Activated CD4-positive, alpha-beta T cell treated with anti-CD3 and anti-CD28 coated beads, Interleukin-2, amount 10 ng/mL, durations not matched to agents 7 days and 5 days (primary cell): ENCODE data around the gene PSAT1. TPM values are rescaled to one million over a fixed set of nuclear protein-coding genes. Genes with fewer than 3 reads are reported as not detected.

Experiments used
- CTCF ChIA-PET: fragments of 350-600 bp; sonication (Branson Sonifier 250); formaldehyde crosslinking; loops from one replicate; lab custom pipeline; 2021; ENCODE audit warnings: antibody characterized with exemption; lab: Charles Lee
- POLR2A ChIA-PET: fragments of 350-600 bp; sonication (Branson Sonifier 250); formaldehyde crosslinking; loops from one replicate; lab custom pipeline; 2021; ENCODE audit warnings: antibody characterized with exemption; lab: Charles Lee
- DNase-seq: peaks from one replicate; pipeline ENCODE4 v3.0.0-alpha.2; 2020
- H3K27ac Mint-ChIP-seq: one replicate; pipeline ENCODE4 v1.8.0; 2021; ENCODE audit warnings: mild to moderate bottlenecking, moderate library complexity, mixed read lengths
- H3K27me3 Mint-ChIP-seq: one replicate; pipeline ENCODE4 v1.8.0; 2021; ENCODE audit warnings: mixed read lengths
- H3K36me3 Mint-ChIP-seq: one replicate; pipeline ENCODE4 v1.8.0; 2021; ENCODE audit warnings: low read depth, mixed read lengths
- H3K4me1 Mint-ChIP-seq: one replicate; pipeline ENCODE4 v1.8.0; 2021; ENCODE audit warnings: mixed read lengths
- H3K4me3 Mint-ChIP-seq: one replicate; pipeline ENCODE4 v1.8.0; 2021; ENCODE audit warnings: mild to moderate bottlenecking, moderate library complexity, mixed read lengths
- H3K9me3 Mint-ChIP-seq: one replicate; pipeline ENCODE4 v1.8.0; 2021; ENCODE audit warnings: mixed read lengths
- total RNA-seq, 2 experiments: library from RNA; stranded (reverse); gene quantifications; one replicate each; pipeline ENCODE4 v1.2.3, GENCODE V29; 2021

PSAT1 gene
- 10 to 100 TPM; 68.6 to 71.3 TPM for total RNA-seq

GRCh38 chr9:78296893-78297671 is at the start of gene PSAT1:
PSAT1 (plus strand) TSS chr9:78297125; CDS start chr9:78297211, 86 bp downstream.
- POLR2A ChIA-PET: interaction anchor here (0.5 to 1.5 kb wide), 5 partner anchors 8 to 1243 kb away, joined by 3 to 6 read pairs (median 3); partner anchors contain the start of gene CEP78

GRCh38 chr9:78248635-78249034 is 48.3 kb upstream of the PSAT1 start:
- ChIA-PET POLR2A (no interaction called here), CTCF (interaction anchor here (0.5 kb wide), 1 partner anchor 43 kb away, joined by 5 read pairs; no protein-coding TSS in a partner anchor)
- Mint-ChIP-seq H3K4me1 (peaks cover 8% of the 10 kb centered on the region), H3K27me3 (no peaks in the 10 kb centered on the region), H3K27ac (no peak overlapping the region), H3K36me3 (peaks cover 45% of the 10 kb centered on the region), H3K4me3 (no peak overlapping the region), H3K9me3 (no peaks in the 10 kb centered on the region)
- DNase-seq: no peak

More at GRCh38 chr9:78296893-78297671, at the start of gene PSAT1:
- Mint-ChIP-seq H3K9me3 (no peaks in the 10 kb centered on the region), H3K27me3 (no peaks in the 10 kb centered on the region), H3K27ac (peak within 1 kb of the TSS; percentile 96), H3K4me1 (peaks cover 54% of the 10 kb centered on the region), H3K36me3 (peaks cover 20% of the 10 kb centered on the region), H3K4me3 (peak within 1 kb of the TSS; percentile 91)
- DNase-seq: peak; percentile 94
- CTCF ChIA-PET: interaction anchor here (1.3 to 1.5 kb wide), 4 partner anchors 9 to 72 kb away, joined by 3 to 8 read pairs (median 4); no protein-coding TSS in a partner anchor

GRCh38 chr9:78249542-78249941 is 47.4 kb upstream of the PSAT1 start:
- Mint-ChIP-seq H3K36me3 (peaks cover 48% of the 10 kb centered on the region), H3K27ac (no peak overlapping the region), H3K4me3 (no peak overlapping the region), H3K27me3 (no peaks in the 10 kb centered on the region), H3K9me3 (no peaks in the 10 kb centered on the region), H3K4me1 (peaks cover 8% of the 10 kb centered on the region)
- ChIA-PET POLR2A (no interaction called here), CTCF (no interaction called here)
- DNase-seq: no peak

- Mint-ChIP-seq H3K27ac (no peak overlapping the region), H3K9me3 (no peaks in the 10 kb centered on the region), H3K36me3 (peaks cover 41% of the 10 kb centered on the region), H3K4me3 (no peak overlapping the region), H3K4me1 (peaks cover 7% of the 10 kb centered on the region), H3K27me3 (no peaks in the 10 kb centered on the region)
- CTCF ChIA-PET: no interaction called here
- no peak for DNase-seq
- POLR2A ChIA-PET: no interaction called here
Observed at GRCh38 chr9:78252616-78253015, 44.3 kb upstream of the PSAT1 start.

GRCh38 chr9:78253285-78253684 is 43.6 kb upstream of the PSAT1 start:
- no peak for DNase-seq
- CTCF ChIA-PET: no interaction called here
- H3K4me1 Mint-ChIP-seq: peaks cover 7% of the 10 kb centered on the region
- no peaks in the 10 kb centered on the region for H3K27me3 Mint-ChIP-seq
- no peaks in the 10 kb centered on the region for H3K9me3 Mint-ChIP-seq
- no peak overlapping the region for H3K27ac Mint-ChIP-seq
- peaks cover 37% of the 10 kb centered on the region for H3K36me3 Mint-ChIP-seq
- H3K4me3 Mint-ChIP-seq: no peak overlapping the region
- POLR2A ChIA-PET: no interaction called here

GRCh38 chr9:78261403-78262001 is 35.4 kb upstream of the PSAT1 start:
- no peaks in the 10 kb centered on the region for H3K9me3 Mint-ChIP-seq
- CTCF ChIA-PET: interaction anchor here (1.1 kb wide), 1 partner anchor 10 kb away, joined by 3 read pairs; no protein-coding TSS in a partner anchor

GRCh38 chr9:78262655-78263054 is 34.3 kb upstream of the PSAT1 start:
- Mint-ChIP-seq H3K4me1 (no peaks in the 10 kb centered on the region), H3K27me3 (no peaks in the 10 kb centered on the region), H3K4me3 (no peak overlapping the region), H3K36me3 (peaks cover 28% of the 10 kb centered on the region), H3K9me3 (no peaks in the 10 kb centered on the region), H3K27ac (no peak overlapping the region)
- POLR2A ChIA-PET: no interaction called here
- CTCF ChIA-PET: no interaction called here
- DNase-seq: no peak

More at GRCh38 chr9:78261403-78262001, 35.4 kb upstream of the PSAT1 start:
- Mint-ChIP-seq H3K27ac (no peak overlapping the region), H3K36me3 (peaks cover 29% of the 10 kb centered on the region), H3K27me3 (no peaks in the 10 kb centered on the region), H3K4me1 (no peaks in the 10 kb centered on the region), H3K4me3 (no peak overlapping the region)
- no peak for DNase-seq
- POLR2A ChIA-PET: no interaction called here

GRCh38 chr9:78267889-78268288 is 29.0 kb upstream of the PSAT1 start:
- Mint-ChIP-seq H3K36me3 (peaks cover 46% of the 10 kb centered on the region), H3K9me3 (no peaks in the 10 kb centered on the region), H3K4me3 (no peak overlapping the region), H3K27ac (peak overlapping the region; percentile 0), H3K4me1 (no peaks in the 10 kb centered on the region), H3K27me3 (no peaks in the 10 kb centered on the region)
- CTCF ChIA-PET: interaction anchor here (0.5 kb wide), 1 partner anchor 11 kb away, joined by 4 read pairs; no protein-coding TSS in a partner anchor
- POLR2A ChIA-PET: no interaction called here
- no peak for DNase-seq

GRCh38 chr9:78269784-78270183 is 27.1 kb upstream of the PSAT1 start:
- Mint-ChIP-seq H3K36me3 (peaks cover 48% of the 10 kb centered on the region), H3K27me3 (no peaks in the 10 kb centered on the region), H3K4me1 (no peaks in the 10 kb centered on the region), H3K27ac (no peak overlapping the region), H3K4me3 (no peak overlapping the region), H3K9me3 (no peaks in the 10 kb centered on the region)
- CTCF ChIA-PET: no interaction called here
- DNase-seq: no peak
- POLR2A ChIA-PET: no interaction called here

GRCh38 chr9:78272307-78272706 is 24.6 kb upstream of the PSAT1 start:
- no peak for DNase-seq
- H3K27ac Mint-ChIP-seq: no peak overlapping the region
- CTCF ChIA-PET: interaction anchor here (1.0 kb wide), 1 partner anchor 11 kb away, joined by 5 read pairs; no protein-coding TSS in a partner anchor
- peaks cover 33% of the 10 kb centered on the region for H3K36me3 Mint-ChIP-seq
- no peaks in the 10 kb centered on the region for H3K4me1 Mint-ChIP-seq
- no peak overlapping the region for H3K4me3 Mint-ChIP-seq
- POLR2A ChIA-PET: no interaction called here
- H3K9me3 Mint-ChIP-seq: no peaks in the 10 kb centered on the region
- H3K27me3 Mint-ChIP-seq: no peaks in the 10 kb centered on the region

- no peaks in the 10 kb centered on the region for H3K9me3 Mint-ChIP-seq
Observed at GRCh38 chr9:78273761-78274160, 23.2 kb upstream of the PSAT1 start.

GRCh38 chr9:78278177-78278777 is 18.6 kb upstream of the PSAT1 start:
- Mint-ChIP-seq H3K4me3 (no peak overlapping the region), H3K9me3 (no peaks in the 10 kb centered on the region), H3K4me1 (peaks cover 6% of the 10 kb centered on the region), H3K27ac (no peak overlapping the region), H3K36me3 (peaks cover 2% of the 10 kb centered on the region), H3K27me3 (no peaks in the 10 kb centered on the region)
- no peak for DNase-seq
- ChIA-PET POLR2A (no interaction called here), CTCF (interaction anchor here (0.8 to 1.3 kb wide), 3 partner anchors 19 to 37 kb away, joined by 3 read pairs; partner anchors contain the start of gene PSAT1)

More at GRCh38 chr9:78273761-78274160, 23.2 kb upstream of the PSAT1 start:
- no peak for DNase-seq
- ChIA-PET CTCF (interaction anchor here (1.2 to 1.5 kb wide), 2 partner anchors 10 kb away, joined by 3 to 6 read pairs; no protein-coding TSS in a partner anchor), POLR2A (no interaction called here)
- H3K4me1 Mint-ChIP-seq: peaks cover 6% of the 10 kb centered on the region
- H3K27me3 Mint-ChIP-seq: no peaks in the 10 kb centered on the region
- H3K36me3 Mint-ChIP-seq: peaks cover 25% of the 10 kb centered on the region
- H3K27ac Mint-ChIP-seq: no peak overlapping the region
- H3K4me3 Mint-ChIP-seq: no peak overlapping the region
